K562 (cell line): ENCODE results near the gene SSBP2. TPM values are rescaled to one million over a fixed set of nuclear protein-coding genes. Genes with fewer than 3 reads are reported as not detected.

ENCODE experiments used
- ATAC-seq: fragments of 200-7000 bp; cut with Tn5 transposase; 3 replicates; pipeline ENCODE4 v1.9.1; 2020; ENCODE audit warnings: moderate library complexity
- BruUV-seq: library from RNA; stranded (reverse); fragments of 400-500 nt; replicated peaks from 2 replicates; lab custom pipeline; 2021; lab: Mats Ljungman, UMichigan
- CTCF ChIA-PET: fragments of 300-600 bp; formaldehyde crosslinking; extraction: SDS; loops from one replicate; lab custom pipeline; 2021; ENCODE audit warnings: low intra/inter-chr PET ratio; lab: Yijun Ruan, JAX
- POLR2A ChIA-PET: fragments of 300-600, 350-650 bp; sonication (Branson Sonifier 250); formaldehyde crosslinking; extraction: SDS; loops from one replicate; lab custom pipeline; 2021; ENCODE audit warnings: antibody characterized with exemption, inconsistent platforms; lab: Yijun Ruan, JAX
- DNase-seq, 4 experiments: peaks; one replicate each; pipeline versions ENCODE4 v3.0.0 to v3.0.0-alpha.2; 2011 to 2018; ENCODE audit warnings: low spot score in 3 of 4, mixed read lengths in 3 of 4; ENCODE audit errors: extremely low read depth in 1 of 4
- FAIRE-seq: peaks from 2 replicates; lab custom pipeline; 2011; peaks lifted over from hg19 to GRCh38; lab: Jason Lieb, UNC
- H2AFZ ChIP-seq: 2 replicates; pipeline ENCODE4 v1.6.0; 2011; ENCODE audit warnings: low read depth, low read length, control low read depth, inconsistent platforms
- H3K27ac ChIP-seq: fragments of 200-600 bp; 3 replicates; pipeline ENCODE4 v1.8.0; 2011; ENCODE audit warnings: low read depth, mild to moderate bottlenecking, control low read depth, inconsistent platforms, low read length, moderate library complexity, mixed read lengths; ENCODE audit errors: extremely low read depth
- H3K27me3 ChIP-seq, 2 experiments: fragments of 300-600 bp in 1 of 2; 2 replicates in 1 of 2; 3 replicates in 1 of 2; pipeline versions ENCODE4 v1.6.0 to v1.8.0; 2011; ENCODE audit warnings: inconsistent platforms in 2 of 2, low read length in 2 of 2, mild to moderate bottlenecking in 1 of 2, mixed read lengths in 1 of 2, moderate library complexity in 1 of 2; ENCODE audit not compliant: control insufficient read depth in 2 of 2, insufficient read depth in 2 of 2
- H3K36me3 ChIP-seq: fragments of 300-600 bp; 3 replicates; pipeline ENCODE4 v1.8.0; 2011; ENCODE audit warnings: mild to moderate bottlenecking, low read length, inconsistent platforms; ENCODE audit not compliant: control insufficient read depth, insufficient read depth
- H3K4me1 ChIP-seq, 2 experiments: fragments of 200-600 bp in 1 of 2; replicated peaks in 1 of 2; 2 replicates in 1 of 2; 3 replicates in 1 of 2; pipeline versions ENCODE4 v1.5.1 to v1.8.0; 2011; ENCODE audit warnings: inconsistent platforms in 2 of 2, low read length in 2 of 2, mild to moderate bottlenecking in 1 of 2, mixed read lengths in 1 of 2, moderate library complexity in 1 of 2; ENCODE audit not compliant: control insufficient read depth in 2 of 2, insufficient read depth in 2 of 2
- H3K4me2 ChIP-seq: 2 replicates; pipeline ENCODE4 v1.6.1; 2011; ENCODE audit warnings: low read length, control low read depth, inconsistent platforms, mixed read lengths; ENCODE audit not compliant: insufficient read depth
- H3K4me3 ChIP-seq: fragments of 200-600 bp; sonication (generic), shearing (Covaris generic); 2 replicates; pipeline ENCODE4 v1.5.1; 2016; ENCODE audit warnings: control low read depth, inconsistent platforms
- H3K79me2 ChIP-seq: fragments of 200-600 bp; 3 replicates; pipeline ENCODE4 v1.8.0; 2011; ENCODE audit warnings: low read length, inconsistent platforms; ENCODE audit not compliant: control insufficient read depth, insufficient read depth
- H3K9ac ChIP-seq, 2 experiments: 2 replicates each; pipeline versions ENCODE4 v1.6.0 to v1.6.1; 2011; ENCODE audit warnings: low read depth in 2 of 2, low read length in 2 of 2, control low read depth in 1 of 2, inconsistent platforms in 1 of 2, mild to moderate bottlenecking in 1 of 2, mixed read lengths in 1 of 2; ENCODE audit not compliant: insufficient read depth in 1 of 2
- H3K9me1 ChIP-seq: one replicate; pipeline ENCODE4 v1.6.0; 2011; ENCODE audit warnings: inconsistent platforms, mild to moderate bottlenecking, low read length, moderate library complexity; ENCODE audit not compliant: control insufficient read depth, insufficient read depth
- H3K9me3 ChIP-seq: replicated peaks from 2 replicates; pipeline ENCODE4 v1.5.1; 2011; ENCODE audit warnings: low read depth, low read length, inconsistent platforms; ENCODE audit not compliant: control insufficient read depth, insufficient read depth
- H4K20me1 ChIP-seq: replicated peaks from 2 replicates; pipeline ENCODE4 v1.6.1; 2011; ENCODE audit warnings: low read length, inconsistent platforms, mixed read lengths; ENCODE audit not compliant: control insufficient read depth, insufficient read depth
- ARID3A ChIP-seq: IDR thresholded peaks from 2 replicates; pipeline ENCODE4 v1.6.1; 2012; ENCODE audit warnings: low read depth, low read length, improper control_type of control experiment, borderline replicate concordance
- ATF7 ChIP-seq: fragments of 450-650 bp; IDR thresholded peaks from 2 replicates; pipeline ENCODE4 v1.7.1; 2014; ENCODE audit warnings: mild to moderate bottlenecking, moderate library complexity
- CTCF ChIP-seq, 3 experiments: IDR thresholded peaks in 2 of 3; conservative IDR thresholded peaks in 1 of 3; 2 replicates each; pipeline ENCODE4 v1.5.1; 2011 to 2012; ENCODE audit warnings: low read length in 3 of 3, mild to moderate bottlenecking in 3 of 3, control low read depth in 2 of 3, improper control_type of control experiment in 1 of 3, inconsistent platforms in 1 of 3, low read depth in 1 of 3, mixed read lengths in 1 of 3, moderate library complexity in 1 of 3; ENCODE audit not compliant: insufficient read depth in 2 of 3
- E2F1 ChIP-seq: sonication (generic); formaldehyde crosslinking; IDR thresholded peaks from 2 replicates; pipeline ENCODE4 v1.8.1; 2023; ENCODE audit warnings: mild to moderate bottlenecking, missing genetic modification reagents, moderate library complexity
- ELF2 ChIP-seq: fragments of 250-450 bp; sonication (Bioruptor Pico); IDR thresholded peaks from 2 replicates; pipeline ENCODE4 v1.5.0; 2021; ENCODE audit warnings: mild to moderate bottlenecking
- KLF13 ChIP-seq: fragments of 450-650 bp; IDR thresholded peaks from 2 replicates; pipeline ENCODE4 v1.6.1; 2016; ENCODE audit warnings: missing genetic modification characterization, low read depth, mild to moderate bottlenecking, missing compliant biosample characterization, moderate library complexity, borderline replicate concordance
- POLR2G ChIP-seq: fragments of 200-400 bp; formaldehyde crosslinking; IDR thresholded peaks from 2 replicates; pipeline ENCODE4 v1.6.1; 2017; ENCODE audit warnings: low read depth, mild to moderate bottlenecking, antibody characterized with exemption, low read length, moderate library complexity
- RAD21 ChIP-seq, 2 experiments: fragments of 250-450 bp in 1 of 2; fragments of 450-650 bp in 1 of 2; sonication (Bioruptor Pico) in 1 of 2; formaldehyde crosslinking in 1 of 2; IDR thresholded peaks in 1 of 2; conservative IDR thresholded peaks in 1 of 2; 2 replicates each; pipeline versions ENCODE4 v1.4.0 to v1.8.0; 2020 to 2022; ENCODE audit warnings: mild to moderate bottlenecking in 2 of 2, moderate library complexity in 1 of 2
- RBBP5 ChIP-seq: fragments of 200-600 bp; sonication (generic); IDR thresholded peaks from 2 replicates; pipeline ENCODE4 v1.6.1; 2012; ENCODE audit warnings: borderline replicate concordance, mild to moderate bottlenecking, low read length, control low read depth, inconsistent platforms; ENCODE audit not compliant: insufficient read depth, poor library complexity, severe bottlenecking
- SRSF3 ChIP-seq: fragments of 200-400 bp; formaldehyde crosslinking; IDR thresholded peaks from 2 replicates; pipeline ENCODE4 v1.6.1; 2016; ENCODE audit warnings: mild to moderate bottlenecking, low read length, moderate library complexity; ENCODE audit not compliant: insufficient read depth
- ZBTB5 ChIP-seq: fragments of 450-650 bp; IDR thresholded peaks from 2 replicates; pipeline ENCODE4 v1.6.1; 2017; ENCODE audit warnings: antibody characterized with exemption
- ZNF133 ChIP-seq: fragments of 250-450 bp; sonication (Bioruptor Pico); IDR thresholded peaks from 2 replicates; pipeline ENCODE4 v1.4.0; 2020; ENCODE audit warnings: mild to moderate bottlenecking
- in situ Hi-C: fragments of 300-500 bp; cut with MboI; formaldehyde crosslinking; loops from 4 replicates; pipeline ENCODE4 v1.15.0; 2018; ENCODE audit warnings: inconsistent platforms, mixed read lengths
- intact Hi-C: fragments of 100-400 bp; cut with micrococcal nuclease; formaldehyde crosslinking; loops from 2 replicates; pipeline ENCODE4 v1.14.2; 2022
- polyA plus RNA-seq, 8 experiments: library from polyadenylated mRNA; depleted of rRNA in 4 of 8; stranded (reverse) in 5 of 8; unstranded in 3 of 8; fragments of >200 nt; fragmentation: Nextera tagmentation in 2 of 8; fragmentation: Illumina TruSeq in 1 of 8; extraction: Ambion mirVana in 2 of 8; extraction: Trizol in 1 of 8; gene quantifications; 2 replicates each; pipeline versions ENCODE4 v1.2.1 to v1.2.3, GENCODE V29; 2011 to 2014; ENCODE audit warnings: inconsistent platforms in 1 of 8, missing spikeins in 1 of 8
- total RNA-seq, 7 experiments: library from RNA; depleted of rRNA in 6 of 7; stranded (reverse); fragments of >200 nt in 6 of 7; fragmentation: Illumina TruSeq in 2 of 7; extraction: Trizol in 2 of 7; gene quantifications; 2 replicates each; pipeline versions ENCODE4 v1.2.1 to v1.2.3, GENCODE V29; 2011 to 2021; ENCODE audit warnings: low replicate concordance in 1 of 7

The SSBP2 gene
- total and polyA plus RNA-seq, 9 of the 15 experiments (the other 6 are each of a cell fraction or from before 2014, with no cell fraction given): 22.3 to 133 (median 42.1) TPM

GRCh38 chr5:81513982-81514381 is 236.9 kb downstream of the SSBP2 start:
- H3K4me1 ChIP-seq: no peaks in the 10 kb centered on the region
- DNase-seq (no peak), ATAC-seq (peak; percentile 53; the same call in 1 of the 3 replicates), FAIRE-seq (no peak)
- peaks cover 4% of the 10 kb centered on the region; the same call in 1 of the 3 replicates for H3K36me3 ChIP-seq
- H3K9ac ChIP-seq: no peak overlapping the region
- in situ Hi-C loops: loop anchor here (25.0 kb wide), 1 partner anchor 648 kb away; no protein-coding TSS in a partner anchor
- H3K4me3 ChIP-seq: no peak overlapping the region
- POLR2A ChIA-PET: no interaction called here
- H3K27me3 ChIP-seq: no peaks in the 10 kb centered on the region
- H3K27ac ChIP-seq: no peak overlapping the region
- no peak for TF ChIP-seq ZBTB5
- no peak for TF ChIP-seq E2F1
- no peak for TF ChIP-seq RBBP5
- TF ChIP-seq KLF13 (tag): no peak
- no peak for TF ChIP-seq SRSF3
- TF ChIP-seq ZNF133 (CRISPR knock-in tag): no peak
- TF ChIP-seq ATF7: no peak
- TF ChIP-seq POLR2G: no peak
- TF ChIP-seq CTCF (IDR thresholded peaks at IDR 0.05 in 2 of 3, conservative IDR thresholded peaks at IDR 0.05 in 1 of 3; ENCODE audit: insufficient read depth in 2 of 3, low read depth in 1 of 3, low read length in 3 of 3): peak in 1 of 3 experiments; percentile 37; a peak in 2 of 6 replicates
- no peak for TF ChIP-seq ELF2 (CRISPR knock-in tag)
- TF ChIP-seq ARID3A: peak; percentile 95
- TF ChIP-seq RAD21 (CRISPR knock-in tag; conservative IDR thresholded peaks at IDR 0.05 in 1 of 2, IDR thresholded peaks at IDR 0.05 in 1 of 2): peak in 1 of 2 experiments; percentile 45; a peak in 2 of 4 replicates
- no peak overlapping the region for H3K4me2 ChIP-seq
- intact Hi-C loops: no loop called here
- no peaks in the 10 kb centered on the region for H3K79me2 ChIP-seq
- no peak overlapping the region for H2AFZ ChIP-seq
- no TSS peak for BruUV-seq
- no peaks in the 10 kb centered on the region for H4K20me1 ChIP-seq
- H3K9me3 ChIP-seq: no peaks in the 10 kb centered on the region
- no peaks in the 10 kb centered on the region for H3K9me1 ChIP-seq
- CTCF ChIA-PET: no interaction called here
